OCI-M1 (cell line): ENCODE data around the gene BRAF.
"Not testable (repeated sequence)": the region's sequence is repeated elsewhere in the genome, so short reads cannot be mapped to it uniquely, and the experiment has no call there.

Experiments
- DNase-seq: peaks from one replicate; lab custom pipeline; 2025; lab: John Stamatoyannopoulos, UW

The BRAF gene

GRCh38 chr7:140771826-140772225 lies 152.9 kb downstream of the BRAF start:
- DNase-seq = no peak

- no peak for DNase-seq
Measured at GRCh38 chr7:140769852-140770251, 154.9 kb downstream of the BRAF start.

- no peak for DNase-seq
Measured at GRCh38 chr7:140767418-140767817, 157.3 kb downstream of the BRAF start.

- DNase-seq = not testable (repeated sequence)
Measured at GRCh38 chr7:140765441-140765840, 159.3 kb downstream of the BRAF start.

GRCh38 chr7:140763166-140763565 lies 161.6 kb downstream of the BRAF start:
- not testable (repeated sequence) for DNase-seq

GRCh38 chr7:140761375-140761774 lies 163.4 kb downstream of the BRAF start:
- not testable (repeated sequence) for DNase-seq

GRCh38 chr7:140754506-140754905 lies 170.2 kb downstream of the BRAF start:
- DNase-seq = no peak

- DNase-seq = peak; percentile 2
Measured at GRCh38 chr7:140752533-140752932, 172.2 kb downstream of the BRAF start.

- DNase-seq = no peak
Measured at GRCh38 chr7:140746751-140747150, 178.0 kb downstream of the BRAF start.

- peak; percentile 13 for DNase-seq
Measured at GRCh38 chr7:140745266-140746058, 179.3 kb downstream of the BRAF start.

- DNase-seq = no peak
Measured at GRCh38 chr7:140744005-140744404, 180.7 kb downstream of the BRAF start.

GRCh38 chr7:140743255-140743654 lies 181.5 kb downstream of the BRAF start:
- not testable (repeated sequence) for DNase-seq

- DNase-seq = no peak
Measured at GRCh38 chr7:140738280-140738679, 186.4 kb downstream of the BRAF start.

GRCh38 chr7:140734729-140735128 lies 190.0 kb downstream of the BRAF start:
- no peak for DNase-seq

GRCh38 chr7:140734096-140734495 lies 190.6 kb downstream of the BRAF start:
- no peak for DNase-seq

GRCh38 chr7:140732416-140732815 lies 192.3 kb downstream of the BRAF start:
- no peak for DNase-seq

GRCh38 chr7:140726281-140726680 lies 198.4 kb downstream of the BRAF start:
- DNase-seq = peak; percentile 8

- DNase-seq = no peak
Measured at GRCh38 chr7:140724706-140725105, 200.0 kb downstream of the BRAF start.

- no peak for DNase-seq
Measured at GRCh38 chr7:140723574-140723973, 201.2 kb downstream of the BRAF start.

GRCh38 chr7:140723006-140723405 lies 201.7 kb downstream of the BRAF start:
- no peak for DNase-seq

GRCh38 chr7:140722254-140722653 lies 202.5 kb downstream of the BRAF start:
- DNase-seq = no peak

GRCh38 chr7:140719721-140720120 lies 205.0 kb downstream of the BRAF start:
- no peak for DNase-seq

GRCh38 chr7:140714331-140715040 lies 210.2 kb downstream of the BRAF start:
- DNase-seq = no peak
